IMR-90 (cell line): ENCODE data around the gene SH3TC1. TPM values are rescaled to one million over a fixed set of nuclear protein-coding genes. Genes with fewer than 3 reads are reported as not detected.

Experiments used
- ATAC-seq: fragments of 200-7000 bp; cut with Tn5 transposase; 2 replicates; pipeline ENCODE4 v1.9.1; 2020; ENCODE audit warnings: low read depth, mild to moderate bottlenecking, moderate library complexity
- BruUV-seq: library from RNA; stranded (reverse); fragments of 400-500 nt; replicated peaks from 2 replicates; lab custom pipeline; 2021; lab: Mats Ljungman, UMichigan
- CTCF ChIA-PET: fragments of 300-600 bp; formaldehyde crosslinking; extraction: SDS; loops from one replicate; lab custom pipeline; 2021; ENCODE audit warnings: antibody characterized with exemption; lab: Yijun Ruan, JAX
- POLR2A ChIA-PET: fragments of 300-600 bp; sonication (Branson Sonifier 250); formaldehyde crosslinking; loops from one replicate; lab custom pipeline; 2022; ENCODE audit warnings: antibody characterized with exemption; ENCODE audit not compliant: unreplicated experiment; lab: Charles Lee
- DNase-seq: peaks from one replicate; pipeline ENCODE4 v3.0.0; 2013
- H2AFZ ChIP-seq: replicated peaks from 2 replicates; pipeline ENCODE3; 2013; ENCODE audit warnings: low read length, mild to moderate bottlenecking; ENCODE audit not compliant: poor library complexity
- H2AK5ac ChIP-seq: 2 replicates; pipeline ENCODE4 v1.6.1; 2013; ENCODE audit warnings: low read depth, low read length, inconsistent platforms
- H2AK9ac ChIP-seq: replicated peaks from 2 replicates; pipeline ENCODE3; 2013; ENCODE audit warnings: mild to moderate bottlenecking, low read depth, low read length, moderate library complexity; ENCODE audit not compliant: poor library complexity
- H2BK120ac ChIP-seq: 2 replicates; pipeline ENCODE4 v1.6.1; 2013; ENCODE audit warnings: low read depth, low read length, inconsistent platforms
- H2BK15ac ChIP-seq: 3 replicates; pipeline ENCODE4 v1.6.1; 2013; ENCODE audit warnings: low read depth, low read length, inconsistent platforms
- H2BK20ac ChIP-seq: 2 replicates; pipeline ENCODE4 v1.6.1; 2013; ENCODE audit warnings: low read depth, mild to moderate bottlenecking, inconsistent platforms, low read length, moderate library complexity
- H2BK5ac ChIP-seq: 2 replicates; pipeline ENCODE4 v1.6.1; 2013; ENCODE audit warnings: mild to moderate bottlenecking, low read depth, low read length, inconsistent platforms; ENCODE audit not compliant: poor library complexity, severe bottlenecking
- H3K14ac ChIP-seq: replicated peaks from 2 replicates; pipeline ENCODE4 v1.6.1; 2013; ENCODE audit warnings: low read depth, low read length, inconsistent platforms
- H3K18ac ChIP-seq: 2 replicates; pipeline ENCODE4 v1.6.1; 2013; ENCODE audit warnings: low read depth, low read length, control low read depth
- H3K23ac ChIP-seq: 2 replicates; pipeline ENCODE4 v1.6.1; 2013; ENCODE audit warnings: low read depth, low read length, inconsistent platforms
- H3K27ac ChIP-seq: 2 replicates; pipeline ENCODE4 v1.5.1; 2013; ENCODE audit warnings: mild to moderate bottlenecking, control low read depth, low read length; ENCODE audit not compliant: insufficient read depth
- H3K27me3 ChIP-seq: 2 replicates; pipeline ENCODE4 v1.6.1; 2013; ENCODE audit warnings: low read length; ENCODE audit not compliant: control insufficient read depth, insufficient read depth
- H3K36me3 ChIP-seq: 2 replicates; pipeline ENCODE4 v1.6.1; 2013; ENCODE audit warnings: low read length, mixed read lengths; ENCODE audit not compliant: control insufficient read depth, insufficient read depth
- H3K4ac ChIP-seq: 2 replicates; pipeline ENCODE4 v1.6.1; 2013; ENCODE audit warnings: low read depth, low read length, inconsistent platforms
- H3K4me1 ChIP-seq: 2 replicates; pipeline ENCODE4 v1.6.1; 2013; ENCODE audit warnings: low read length, mixed read lengths; ENCODE audit not compliant: control insufficient read depth, insufficient read depth
- H3K4me2 ChIP-seq: 2 replicates; pipeline ENCODE4 v1.6.1; 2013; ENCODE audit warnings: low read depth, mild to moderate bottlenecking, control low read depth, low read length, moderate library complexity
- H3K4me3 ChIP-seq: 2 replicates; pipeline ENCODE4 v1.5.1; 2013; ENCODE audit warnings: low read depth, mild to moderate bottlenecking, control low read depth, low read length, moderate library complexity; ENCODE audit not compliant: insufficient read depth
- H3K56ac ChIP-seq: 2 replicates; pipeline ENCODE4 v1.6.1; 2013; ENCODE audit warnings: low read length, inconsistent platforms; ENCODE audit not compliant: insufficient read depth; ENCODE audit errors: extremely low read depth
- H3K79me1 ChIP-seq, 2 experiments: 2 replicates each; pipeline ENCODE4 v1.6.1; 2013; ENCODE audit warnings: low read length in 2 of 2, inconsistent platforms in 1 of 2, low read depth in 1 of 2
- H3K9ac ChIP-seq: 2 replicates; pipeline ENCODE4 v1.6.1; 2013; ENCODE audit warnings: low read depth, low read length, control low read depth
- H3K9me1 ChIP-seq: 2 replicates; pipeline ENCODE4 v1.6.1; 2013; ENCODE audit warnings: low read length, inconsistent platforms; ENCODE audit not compliant: insufficient read depth
- H3K9me3 ChIP-seq: 2 replicates; pipeline ENCODE4 v1.6.1; 2013; ENCODE audit warnings: low read length; ENCODE audit not compliant: control insufficient read depth, insufficient read depth
- H4K20me1 ChIP-seq: 2 replicates; pipeline ENCODE4 v1.6.1; 2013; ENCODE audit warnings: low read length, inconsistent platforms; ENCODE audit not compliant: insufficient read depth
- H4K5ac ChIP-seq: 2 replicates; pipeline ENCODE4 v1.6.1; 2013; ENCODE audit warnings: mild to moderate bottlenecking, low read depth, low read length, control low read depth
- H4K8ac ChIP-seq, 2 experiments: 2 replicates each; pipeline ENCODE4 v1.6.1; 2013; ENCODE audit warnings: low read depth in 2 of 2, low read length in 2 of 2, control low read depth in 1 of 2, inconsistent platforms in 1 of 2
- H4K91ac ChIP-seq: 2 replicates; pipeline ENCODE4 v1.6.1; 2013; ENCODE audit warnings: low read depth, low read length, inconsistent platforms; ENCODE audit not compliant: insufficient read depth
- BHLHE40 ChIP-seq: fragments of 150-350 bp; IDR thresholded peaks from 2 replicates; pipeline ENCODE4 v1.6.1; 2016; ENCODE audit warnings: mild to moderate bottlenecking, low read depth, low read length
- CHD1 ChIP-seq: IDR thresholded peaks from 2 replicates; pipeline ENCODE4 v1.6.1; 2012; ENCODE audit warnings: low read depth, low read length, improper control_type of control experiment
- ELK1 ChIP-seq: fragments of 150-350 bp; IDR thresholded peaks from 2 replicates; pipeline ENCODE4 v1.6.1; 2016; ENCODE audit warnings: low read depth, mild to moderate bottlenecking, low read length, moderate library complexity, borderline replicate concordance
- FOS ChIP-seq: fragments of 150-350 bp; IDR thresholded peaks from 2 replicates; pipeline ENCODE4 v1.6.1; 2016; ENCODE audit warnings: low read depth, low read length
- MAFK ChIP-seq: IDR thresholded peaks from 2 replicates; pipeline ENCODE4 v1.6.1; 2012; ENCODE audit warnings: low read depth, low read length, improper control_type of control experiment
- MAZ ChIP-seq: IDR thresholded peaks from 2 replicates; pipeline ENCODE4 v1.6.1; 2012; ENCODE audit warnings: low read depth, mild to moderate bottlenecking, low read length, improper control_type of control experiment, moderate library complexity, borderline replicate concordance
- MXI1 ChIP-seq: IDR thresholded peaks from 2 replicates; pipeline ENCODE4 v1.6.1; 2012; ENCODE audit warnings: low read depth, mild to moderate bottlenecking, low read length, moderate library complexity, borderline replicate concordance
- NFE2L2 ChIP-seq: fragments of 150-350 bp; IDR thresholded peaks from 2 replicates; pipeline ENCODE4 v1.6.1; 2016; ENCODE audit warnings: low read depth, mild to moderate bottlenecking, low read length
- POLR2A ChIP-seq: IDR thresholded peaks from 2 replicates; pipeline ENCODE4 v1.6.1; 2012; ENCODE audit warnings: mild to moderate bottlenecking, low read depth, low read length
- RAD21 ChIP-seq: IDR thresholded peaks from 2 replicates; pipeline ENCODE4 v1.6.1; 2012; ENCODE audit warnings: low read length, improper control_type of control experiment
- RCOR1 ChIP-seq: IDR thresholded peaks from 2 replicates; pipeline ENCODE4 v1.6.1; 2012; ENCODE audit warnings: mild to moderate bottlenecking, low read length, improper control_type of control experiment; ENCODE audit not compliant: insufficient replicate concordance
- RFX5 ChIP-seq: IDR thresholded peaks from 2 replicates; pipeline ENCODE4 v1.8.0; 2012; ENCODE audit warnings: low read depth, mild to moderate bottlenecking, low read length, moderate library complexity
- SMC3 ChIP-seq: fragments of 150-350 bp; IDR thresholded peaks from 2 replicates; pipeline ENCODE4 v1.6.1; 2016; ENCODE audit warnings: low read depth, mild to moderate bottlenecking, antibody characterized with exemption, low read length, moderate library complexity
- WGBS, 2 experiments: methylation state at CpG; one replicate each; pipeline versions ENCODE4 v1.1.5 to v1.1.7; 2013; ENCODE audit warnings: missing lambda C conversion rate in 2 of 2; ENCODE audit not compliant: insufficient read length in 1 of 2; ENCODE audit errors: extremely low coverage in 2 of 2; 5-methylcytosine and 5-hydroxymethylcytosine counted together
- dilution Hi-C: fragments of 300-500 bp; cut with HindIII; formaldehyde crosslinking; loops from one replicate; pipeline ENCODE4 v1.14.3; 2018; ENCODE audit warnings: low sequenced_read_pairs; ENCODE audit not compliant: unreplicated experiment
- in situ Hi-C: fragments of 300-500 bp; cut with MboI; formaldehyde crosslinking; loops from 3 replicates; pipeline ENCODE4 v1.14.3; 2019; ENCODE audit warnings: low sequenced_read_pairs, inconsistent platforms, mixed read lengths
- intact Hi-C: fragments of 100-400 bp; cut with micrococcal nuclease; formaldehyde crosslinking; loops from 2 replicates; pipeline ENCODE4 v1.10.0; 2022
- polyA plus RNA-seq, 3 experiments: library from polyadenylated mRNA; depleted of rRNA; stranded (reverse); fragments of >200 nt; gene quantifications; 2 replicates each; pipeline ENCODE4 v1.2.3, GENCODE V29; 2012; ENCODE audit warnings: low replicate concordance in 1 of 3
- total RNA-seq: library from RNA; depleted of rRNA; stranded (reverse); fragments of >200 nt; gene quantifications from 2 replicates; pipeline ENCODE4 v1.2.3, GENCODE V29; 2012
- TF ChIP-seq, protein P1 (sequence below): fragments of 150-350 bp; IDR thresholded peaks from 2 replicates; pipeline ENCODE4 v1.6.1; 2017; ENCODE audit warnings: mild to moderate bottlenecking, antibody characterized with exemption, low read length, low read depth
- TF ChIP-seq, protein P2 (sequence below): conservative IDR thresholded peaks from 2 replicates; pipeline ENCODE4 v1.5.1; 2012; ENCODE audit warnings: mild to moderate bottlenecking, low read depth, low read length, improper control_type of control experiment

The SH3TC1 gene
- total and polyA plus RNA-seq, 2 of the 4 experiments (the other 2 are of a cell fraction): 1.6 to 2.2 TPM

DNA sequence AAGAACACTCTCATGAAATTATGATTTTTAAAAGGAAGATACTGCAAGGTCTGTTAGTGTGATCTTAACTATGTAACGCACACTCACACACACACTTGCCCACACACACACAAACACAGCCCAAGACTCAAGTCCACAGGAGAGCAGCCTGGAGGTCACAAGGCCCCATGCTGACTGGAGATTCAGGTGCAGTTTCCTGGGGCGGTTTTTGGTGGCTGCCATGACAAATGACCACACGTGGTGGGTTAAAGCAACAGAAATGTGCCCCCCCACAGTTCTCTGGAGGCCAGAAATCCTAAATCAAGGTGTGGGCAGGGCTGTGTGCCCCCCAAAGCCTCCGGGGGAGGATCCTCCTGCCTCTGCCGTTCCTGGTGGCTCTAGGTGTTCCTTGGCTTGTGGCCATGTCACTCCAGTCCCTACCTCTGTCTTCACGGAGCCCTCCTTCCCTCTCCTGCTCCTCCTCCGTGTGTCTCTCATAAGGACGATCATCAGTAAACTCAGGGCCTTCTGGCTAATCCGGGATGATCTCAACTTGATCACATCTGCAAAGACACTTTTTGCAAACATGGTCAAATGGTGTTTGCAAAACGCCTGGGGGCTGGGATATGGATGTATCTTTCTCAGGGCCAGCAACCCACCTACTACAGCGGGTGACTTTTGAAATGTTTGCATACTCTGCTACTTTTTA lies 60.8 kb downstream of the SH3TC1 start:
- Histone ChIP-seq H4K20me1 (peaks cover 4% of the 10 kb centered on the region), H3K9me3 (no peaks in the 10 kb centered on the region), H3K9me1 (peaks cover 4% of the 10 kb centered on the region), H3K4me2 (no peak overlapping the region), H4K91ac (no peak overlapping the region), H2AK5ac (no peak overlapping the region), H3K56ac (no peak overlapping the region), H3K36me3 (no peaks in the 10 kb centered on the region), H3K4ac (no peak overlapping the region; the same call in 1 of the 2 replicates), H2AK9ac (no peak overlapping the region), H3K27ac (no peak overlapping the region), H2BK5ac (no peak overlapping the region), H3K4me1 (peaks cover 7% of the 10 kb centered on the region), H3K9ac (no peak overlapping the region), H3K79me1 (no peaks in the 10 kb centered on the region), H2BK20ac (no peak overlapping the region), H4K5ac (no peak overlapping the region), H3K18ac (no peak overlapping the region), H3K14ac (no peak overlapping the region; the same call in 1 of the 2 replicates), H3K23ac (no peak overlapping the region), H2AFZ (no peak overlapping the region), H3K27me3 (peaks cover 4% of the 10 kb centered on the region; the same call in 1 of the 2 replicates), H3K4me3 (no peak overlapping the region), H2BK120ac (no peak overlapping the region), H2BK15ac (no peak overlapping the region), H4K8ac (no peak overlapping the region)
- WGBS, 2 experiments: 57% methylated on average over 5 of the region's 11 CpGs; no CpG with 5 or more reads in 1 of the 2 experiments
- ChIA-PET POLR2A (no interaction called here), CTCF (interaction anchor here (1.0 kb wide), 1 partner anchor 15 kb away, joined by 3 read pairs; no protein-coding TSS in a partner anchor)
- no peak for ATAC-seq
- dilution Hi-C loops (no loop called here), in situ Hi-C loops (no loop called here), intact Hi-C loops (loop anchor here (1.0 kb wide), 2 partner anchors 18 to 143 kb away; no protein-coding TSS in a partner anchor)
- no peak for DNase-seq
- BruUV-seq: no TSS peak
- TF ChIP-seq RAD21 (no peak), MAZ (no peak), FOS (no peak), SMC3 (no peak), RFX5 (no peak), BHLHE40 (no peak), POLR2A (no peak), MAFK (no peak), RCOR1 (no peak), NFE2L2 (no peak), ELK1 (no peak), CHD1 (no peak), MXI1 (no peak)
- TF ChIP-seq, protein P1, sequence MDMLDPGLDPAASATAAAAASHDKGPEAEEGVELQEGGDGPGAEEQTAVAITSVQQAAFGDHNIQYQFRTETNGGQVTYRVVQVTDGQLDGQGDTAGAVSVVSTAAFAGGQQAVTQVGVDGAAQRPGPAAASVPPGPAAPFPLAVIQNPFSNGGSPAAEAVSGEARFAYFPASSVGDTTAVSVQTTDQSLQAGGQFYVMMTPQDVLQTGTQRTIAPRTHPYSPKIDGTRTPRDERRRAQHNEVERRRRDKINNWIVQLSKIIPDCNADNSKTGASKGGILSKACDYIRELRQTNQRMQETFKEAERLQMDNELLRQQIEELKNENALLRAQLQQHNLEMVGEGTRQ: no peak
- TF ChIP-seq, protein P2, sequence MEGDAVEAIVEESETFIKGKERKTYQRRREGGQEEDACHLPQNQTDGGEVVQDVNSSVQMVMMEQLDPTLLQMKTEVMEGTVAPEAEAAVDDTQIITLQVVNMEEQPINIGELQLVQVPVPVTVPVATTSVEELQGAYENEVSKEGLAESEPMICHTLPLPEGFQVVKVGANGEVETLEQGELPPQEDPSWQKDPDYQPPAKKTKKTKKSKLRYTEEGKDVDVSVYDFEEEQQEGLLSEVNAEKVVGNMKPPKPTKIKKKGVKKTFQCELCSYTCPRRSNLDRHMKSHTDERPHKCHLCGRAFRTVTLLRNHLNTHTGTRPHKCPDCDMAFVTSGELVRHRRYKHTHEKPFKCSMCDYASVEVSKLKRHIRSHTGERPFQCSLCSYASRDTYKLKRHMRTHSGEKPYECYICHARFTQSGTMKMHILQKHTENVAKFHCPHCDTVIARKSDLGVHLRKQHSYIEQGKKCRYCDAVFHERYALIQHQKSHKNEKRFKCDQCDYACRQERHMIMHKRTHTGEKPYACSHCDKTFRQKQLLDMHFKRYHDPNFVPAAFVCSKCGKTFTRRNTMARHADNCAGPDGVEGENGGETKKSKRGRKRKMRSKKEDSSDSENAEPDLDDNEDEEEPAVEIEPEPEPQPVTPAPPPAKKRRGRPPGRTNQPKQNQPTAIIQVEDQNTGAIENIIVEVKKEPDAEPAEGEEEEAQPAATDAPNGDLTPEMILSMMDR: no peak
